ENCODE measurements around the gene UBR4. TPM values are rescaled to one million over a fixed set of nuclear protein-coding genes. Genes with fewer than 3 reads are reported as not detected.

UBR4 gene
- total RNA-seq, 6 experiments from 2014 or later = 73.0 to 132 (median 90.1) TPM

DNA sequence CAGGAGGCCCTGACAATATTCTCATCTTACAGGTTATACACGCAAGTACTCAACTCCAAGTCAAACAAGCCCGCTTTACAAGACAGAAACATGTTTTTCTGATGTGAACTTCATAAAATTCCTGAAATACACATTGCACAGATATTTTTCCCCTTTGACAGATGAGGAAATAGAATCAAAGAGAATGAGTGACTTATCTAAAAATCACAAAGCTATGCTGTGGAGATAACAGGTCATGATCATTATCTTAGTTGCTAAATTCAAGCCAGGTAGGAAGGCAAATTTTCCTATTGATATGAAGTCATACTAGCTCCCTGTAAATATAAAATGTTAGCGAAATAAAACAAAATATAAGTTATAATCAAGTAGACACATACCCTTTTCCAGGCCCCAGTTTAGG is 18.3 kb downstream of the UBR4 start:
- Histone ChIP-seq H3K9me3 (no peaks in the 10 kb centered on the region), H3K27me3 (no peaks in the 10 kb centered on the region), H3K4me3 (no peak overlapping the region), H3K4me1 (peaks cover 0 to 6% (median 0%) of the 10 kb centered on the region in 4 donors), H3K27ac (no peak overlapping the region), H3K36me3 (peaks cover 17 to 61% (median 37%) of the 10 kb centered on the region in 4 donors)
- DNase-seq (no peak), ATAC-seq (no peak)
- intact Hi-C loops (cut with DNase I) = no loop called here
- TF ChIP-seq POLR2A (IDR thresholded peaks at IDR 0.05) = no peak
- TF ChIP-seq, protein P1, sequence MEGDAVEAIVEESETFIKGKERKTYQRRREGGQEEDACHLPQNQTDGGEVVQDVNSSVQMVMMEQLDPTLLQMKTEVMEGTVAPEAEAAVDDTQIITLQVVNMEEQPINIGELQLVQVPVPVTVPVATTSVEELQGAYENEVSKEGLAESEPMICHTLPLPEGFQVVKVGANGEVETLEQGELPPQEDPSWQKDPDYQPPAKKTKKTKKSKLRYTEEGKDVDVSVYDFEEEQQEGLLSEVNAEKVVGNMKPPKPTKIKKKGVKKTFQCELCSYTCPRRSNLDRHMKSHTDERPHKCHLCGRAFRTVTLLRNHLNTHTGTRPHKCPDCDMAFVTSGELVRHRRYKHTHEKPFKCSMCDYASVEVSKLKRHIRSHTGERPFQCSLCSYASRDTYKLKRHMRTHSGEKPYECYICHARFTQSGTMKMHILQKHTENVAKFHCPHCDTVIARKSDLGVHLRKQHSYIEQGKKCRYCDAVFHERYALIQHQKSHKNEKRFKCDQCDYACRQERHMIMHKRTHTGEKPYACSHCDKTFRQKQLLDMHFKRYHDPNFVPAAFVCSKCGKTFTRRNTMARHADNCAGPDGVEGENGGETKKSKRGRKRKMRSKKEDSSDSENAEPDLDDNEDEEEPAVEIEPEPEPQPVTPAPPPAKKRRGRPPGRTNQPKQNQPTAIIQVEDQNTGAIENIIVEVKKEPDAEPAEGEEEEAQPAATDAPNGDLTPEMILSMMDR (IDR thresholded peaks at IDR 0.05) = no peak
- WGBS (ENCODE audit: insufficient coverage, low coverage, low lambda C conversion rate, missing lambda C conversion rate) = 100% methylated on average over 3 of the region's 3 CpGs

GRCh38 chr1:19190468-19190867 is 19.6 kb downstream of the UBR4 start:
- DNase-seq (no peak), ATAC-seq (no peak)
- TF ChIP-seq, protein P1 (IDR thresholded peaks at IDR 0.05) = no peak
- no peak for TF ChIP-seq POLR2A (IDR thresholded peaks at IDR 0.05)
- WGBS (ENCODE audit: insufficient coverage, low coverage, low lambda C conversion rate, missing lambda C conversion rate) = 90% methylated on average over 4 of the region's 4 CpGs
- Histone ChIP-seq H3K27me3 (no peaks in the 10 kb centered on the region), H3K4me3 (no peak overlapping the region), H3K36me3 (peaks cover 16 to 63% (median 44%) of the 10 kb centered on the region in 4 donors), H3K4me1 (peaks cover 0 to 6% (median 0%) of the 10 kb centered on the region in 4 donors), H3K9me3 (no peaks in the 10 kb centered on the region), H3K27ac (no peak overlapping the region)
- intact Hi-C loops (cut with DNase I) = no loop called here

GRCh38 chr1:19189270-19189669 is 20.8 kb downstream of the UBR4 start:
- ATAC-seq = peak in 3 of 4 donors; percentile 30 to 58 (median 38)

DNA sequence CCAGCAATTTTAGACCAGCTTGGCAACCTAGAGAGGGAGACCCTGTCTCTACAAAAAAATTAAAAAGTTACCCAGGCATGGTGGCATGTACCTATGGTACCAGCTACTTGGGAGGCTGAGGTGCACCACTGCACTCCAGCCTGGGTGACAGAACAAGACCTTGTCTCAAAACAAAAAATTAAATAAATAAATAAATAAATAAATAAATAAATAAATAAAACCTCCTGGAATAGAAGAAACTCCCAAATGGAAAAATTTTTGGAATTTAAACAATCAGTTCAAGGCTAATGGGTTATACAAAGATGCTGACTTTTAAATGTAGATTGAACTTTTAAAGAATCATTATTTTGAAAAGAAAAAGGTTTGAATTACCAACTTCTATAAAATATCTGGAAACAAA is 22.2 kb downstream of the UBR4 start:
- Histone ChIP-seq H3K9me3 (no peaks in the 10 kb centered on the region), H3K27ac (no peak overlapping the region), H3K4me1 (peaks cover 0 to 6% (median 0%) of the 10 kb centered on the region in 4 donors), H3K36me3 (peaks cover 13 to 69% (median 50%) of the 10 kb centered on the region in 4 donors), H3K27me3 (no peaks in the 10 kb centered on the region), H3K4me3 (no peak overlapping the region)
- TF ChIP-seq, protein P1 (IDR thresholded peaks at IDR 0.05) = no peak
- no peak for TF ChIP-seq POLR2A (IDR thresholded peaks at IDR 0.05)
- no peak for DNase-seq
- no peak for ATAC-seq
- intact Hi-C loops (cut with DNase I) = loop anchor here in 1 of 2 donors (10.0 kb wide), 1 partner anchor 47 kb away; no protein-coding TSS in a partner anchor

More at GRCh38 chr1:19189270-19189669, 20.8 kb downstream of the UBR4 start:
- TF ChIP-seq, protein P1 (IDR thresholded peaks at IDR 0.05) = no peak
- TF ChIP-seq POLR2A (IDR thresholded peaks at IDR 0.05) = no peak
- no peaks in the 10 kb centered on the region for H3K27me3 ChIP-seq
- DNase-seq = no peak
- no peaks in the 10 kb centered on the region for H3K9me3 ChIP-seq
- intact Hi-C loops (cut with DNase I) = loop anchor here in 1 of 2 donors (10.0 kb wide), 1 partner anchor 46 kb away; no protein-coding TSS in a partner anchor
- no peak overlapping the region for H3K27ac ChIP-seq
- H3K36me3 ChIP-seq = peaks cover 16 to 69% (median 48%) of the 10 kb centered on the region in 4 donors
- no peak overlapping the region for H3K4me3 ChIP-seq
- H3K4me1 ChIP-seq = peaks cover 0 to 6% (median 0%) of the 10 kb centered on the region in 4 donors
- 38% methylated on average over 3 of the region's 3 CpGs for WGBS (ENCODE audit: insufficient coverage, low coverage, low lambda C conversion rate, missing lambda C conversion rate)
